Tibial nerve (tissue), 4 donors: ENCODE measurements around the gene SLC22A12. TPM values are rescaled to one million over a fixed set of nuclear protein-coding genes. Genes with fewer than 3 reads are reported as not detected.

Experiments used
- DNase-seq, 2 donors: peaks; one replicate each; pipeline ENCODE4 v3.0.0-alpha.2; 2019; ENCODE audit warnings: low spot score in 2 of 2
- H3K27ac ChIP-seq, 4 donors: fragments of 200-600 bp; sonication (generic) in 3 of 4; one replicate each; pipeline ENCODE4 v1.5.1; 2017 to 2019; ENCODE audit warnings: mild to moderate bottlenecking in 1 of 4
- H3K27me3 ChIP-seq, 2 donors: fragments of 200-600 bp; sonication (generic) in 1 of 2; one replicate each; pipeline versions ENCODE4 v1.5.1 to v1.6.0; 2017 to 2019
- H3K36me3 ChIP-seq, 3 donors: fragments of 200-600 bp; sonication (generic); one replicate each; pipeline ENCODE4 v1.5.1; 2018 to 2019
- H3K4me1 ChIP-seq, 4 donors: fragments of 200-600 bp; sonication (generic) in 3 of 4; one replicate each; pipeline ENCODE4 v1.5.1; 2017 to 2019
- H3K4me3 ChIP-seq, 4 donors: fragments of 200-600 bp; sonication (generic) in 3 of 4; one replicate each; pipeline ENCODE4 v1.5.1; 2017 to 2019; ENCODE audit warnings: mild to moderate bottlenecking in 1 of 4, moderate library complexity in 1 of 4
- H3K9me3 ChIP-seq, 4 donors: fragments of 200-600 bp; sonication (generic) in 3 of 4; one replicate each; pipeline ENCODE4 v1.5.1; 2017 to 2019
- EP300 ChIP-seq, 2 donors: sonication (generic); formaldehyde crosslinking; IDR thresholded peaks; one replicate each; pipeline ENCODE4 v1.6.1; 2017; ENCODE audit warnings: antibody characterized with exemption in 2 of 2, mild to moderate bottlenecking in 1 of 2
- POLR2A ChIP-seq, 2 donors: fragments of 450-650 bp; IDR thresholded peaks; one replicate each; pipeline ENCODE4 v1.6.1; 2017; ENCODE audit warnings: antibody characterized with exemption in 2 of 2, mild to moderate bottlenecking in 2 of 2, moderate library complexity in 2 of 2
- WGBS, 2 donors: methylation state at CpG; one replicate each; pipeline ENCODE4 v1.1.5; 2018; 5-methylcytosine and 5-hydroxymethylcytosine counted together
- total RNA-seq, 4 donors: library from RNA; depleted of rRNA; stranded (reverse); fragments of >200 nt; gene quantifications; one replicate each; pipeline ENCODE4 v1.1.0, GENCODE V29; 2016
- TF ChIP-seq, protein P1 (sequence below), 5 experiments: fragments of 200-600 bp in 3 of 5; fragments of 450-650 bp in 2 of 5; sonication (generic) in 3 of 5; IDR thresholded peaks; one replicate each; pipeline ENCODE4 v1.5.1; 2016 to 2019; ENCODE audit warnings: antibody characterized with exemption in 5 of 5, mild to moderate bottlenecking in 3 of 5, moderate library complexity in 2 of 5

The SLC22A12 gene
- total RNA-seq, 4 donors from 2014 or later = 0.30 TPM; not detected in 3

DNA sequence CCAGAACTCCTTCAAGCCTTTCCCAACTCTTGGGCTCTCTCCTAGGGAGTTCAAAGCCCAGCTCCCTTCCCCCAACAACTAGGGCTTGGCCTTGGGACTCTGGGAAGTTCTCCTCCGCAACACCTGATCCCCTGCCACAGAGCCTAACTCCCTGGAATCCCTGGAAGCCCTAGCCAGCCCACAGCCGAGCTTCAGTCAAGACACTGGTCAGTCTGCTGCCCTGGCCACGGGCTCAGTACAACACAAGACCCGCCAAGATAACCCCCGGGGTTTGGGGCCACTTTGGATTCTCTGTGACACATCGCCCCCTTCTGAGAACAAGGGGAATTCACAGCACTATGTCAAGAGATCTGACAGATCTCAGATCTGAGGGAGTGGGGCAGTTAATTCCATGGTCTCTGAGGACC, 58.3 kb downstream of the SLC22A12 start:
- Histone ChIP-seq H3K9me3 (no peaks in the 10 kb centered on the region), H3K27me3 (peaks cover 0 to 4% of the 10 kb centered on the region in 2 donors), H3K36me3 (no peaks in the 10 kb centered on the region), H3K4me1 (peaks cover 0 to 6% (median 0%) of the 10 kb centered on the region in 4 donors), H3K27ac (no peak overlapping the region), H3K4me3 (no peak overlapping the region)
- 18 to 20% methylated on average over 6 of the region's 6 CpGs for WGBS, 2 donors
- no peak for DNase-seq
- TF ChIP-seq, protein P1, sequence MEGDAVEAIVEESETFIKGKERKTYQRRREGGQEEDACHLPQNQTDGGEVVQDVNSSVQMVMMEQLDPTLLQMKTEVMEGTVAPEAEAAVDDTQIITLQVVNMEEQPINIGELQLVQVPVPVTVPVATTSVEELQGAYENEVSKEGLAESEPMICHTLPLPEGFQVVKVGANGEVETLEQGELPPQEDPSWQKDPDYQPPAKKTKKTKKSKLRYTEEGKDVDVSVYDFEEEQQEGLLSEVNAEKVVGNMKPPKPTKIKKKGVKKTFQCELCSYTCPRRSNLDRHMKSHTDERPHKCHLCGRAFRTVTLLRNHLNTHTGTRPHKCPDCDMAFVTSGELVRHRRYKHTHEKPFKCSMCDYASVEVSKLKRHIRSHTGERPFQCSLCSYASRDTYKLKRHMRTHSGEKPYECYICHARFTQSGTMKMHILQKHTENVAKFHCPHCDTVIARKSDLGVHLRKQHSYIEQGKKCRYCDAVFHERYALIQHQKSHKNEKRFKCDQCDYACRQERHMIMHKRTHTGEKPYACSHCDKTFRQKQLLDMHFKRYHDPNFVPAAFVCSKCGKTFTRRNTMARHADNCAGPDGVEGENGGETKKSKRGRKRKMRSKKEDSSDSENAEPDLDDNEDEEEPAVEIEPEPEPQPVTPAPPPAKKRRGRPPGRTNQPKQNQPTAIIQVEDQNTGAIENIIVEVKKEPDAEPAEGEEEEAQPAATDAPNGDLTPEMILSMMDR (IDR thresholded peaks at IDR 0.05) = peak in 2 of 5 experiments; percentile 6 to 32
- TF ChIP-seq EP300 (IDR thresholded peaks at IDR 0.05) = no peak

DNA sequence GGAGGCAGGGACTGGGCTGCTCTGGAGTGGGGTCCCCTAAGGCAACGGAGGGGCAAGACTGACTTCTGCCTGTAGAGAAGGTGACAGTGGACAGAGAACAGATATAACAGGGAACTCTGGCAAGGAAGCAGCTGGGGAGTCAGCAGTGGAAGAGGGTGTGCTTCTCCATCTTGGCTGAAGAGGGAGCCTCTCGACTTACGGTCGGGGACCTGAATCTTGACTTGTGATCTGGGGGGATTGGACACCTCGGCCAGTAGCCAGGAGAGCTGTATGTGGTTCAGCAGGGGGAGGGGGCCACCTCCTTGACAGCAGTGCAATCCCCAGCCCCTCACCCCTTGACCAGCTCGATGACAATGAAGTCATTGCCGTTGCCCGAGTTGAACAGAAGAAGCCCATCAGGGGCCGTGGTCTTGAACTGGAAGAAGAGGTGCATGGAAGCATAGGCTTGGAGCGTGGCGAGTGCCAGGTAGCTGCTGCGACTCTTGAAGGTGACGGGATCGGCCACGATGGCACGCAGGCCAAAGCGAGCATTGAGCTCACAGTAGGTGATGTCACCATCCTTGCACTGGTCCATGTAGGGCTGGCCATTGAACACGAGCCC, 60.0 kb downstream of the SLC22A12 start:
- Histone ChIP-seq H3K27ac (no peak overlapping the region), H3K4me1 (peaks cover 0 to 6% (median 0%) of the 10 kb centered on the region in 4 donors), H3K36me3 (no peaks in the 10 kb centered on the region), H3K4me3 (no peak overlapping the region), H3K9me3 (no peaks in the 10 kb centered on the region), H3K27me3 (no peaks in the 10 kb centered on the region)
- WGBS, 2 donors = 54 to 63% methylated on average over 18 of the region's 18 CpGs
- TF ChIP-seq, protein P1 (IDR thresholded peaks at IDR 0.05) = peak in 3 of 5 experiments; percentile 21 to 24 (median 23)
- TF ChIP-seq POLR2A (IDR thresholded peaks at IDR 0.05) = no peak
- no peak for DNase-seq

Other genes with a start within 250 kb of the SLC22A12 start
- 10 to 100 TPM; 23.7 to 34.3 (median 26.2) TPM for gene RPS6KA4, start 232.1 kb upstream of the SLC22A12 start, total RNA-seq
- gene SLC22A11, start 35.3 kb upstream of the SLC22A12 start, total RNA-seq = not detected
- 10 to 100 TPM in 2 of 4 donors, 1 to 10 TPM in 2; 1.7 to 25.5 (median 8.7) TPM for gene NRXN2, start 132.0 kb downstream of the SLC22A12 start, total RNA-seq
- gene RASGRP2, start 152.9 kb downstream of the SLC22A12 start, total RNA-seq = 10 to 100 TPM; 35.4 to 87.0 (median 59.0) TPM
- gene PYGM, start 168.8 kb downstream of the SLC22A12 start, total RNA-seq = 10 to 100 TPM in 2 of 4 donors, 1 to 10 TPM in 2; 2.1 to 18.6 (median 9.9) TPM
- gene SF1, start 187.3 kb downstream of the SLC22A12 start, total RNA-seq = 100 to 1,000 TPM; 368 to 416 (median 372) TPM
- gene MAP4K2, start 212.0 kb downstream of the SLC22A12 start, total RNA-seq = 10 to 100 TPM; 10.6 to 22.2 (median 13.5) TPM
- 10 to 100 TPM; 15.3 to 30.9 (median 19.7) TPM for gene MEN1, start 219.3 kb downstream of the SLC22A12 start, total RNA-seq